Right lobe of liver (tissue), 6 donors: ENCODE data around the gene SLC34A3. TPM values are rescaled to one million over a fixed set of nuclear protein-coding genes. Genes with fewer than 3 reads are reported as not detected.
"Not testable (repeated sequence)": the region's sequence is repeated elsewhere in the genome, so short reads cannot be mapped to it uniquely, and the experiment has no call there.

ENCODE experiments used
- ATAC-seq, 4 donors: fragments of 200-7000 bp; cut with Tn5 transposase; one replicate each; pipeline ENCODE4 v1.9.1; 2020; ENCODE audit warnings: mild to moderate bottlenecking in 4 of 4, moderate library complexity in 4 of 4
- DNase-seq, 3 donors: peaks; one replicate each; pipeline ENCODE4 v3.0.0-alpha.2; 2020
- H3K27ac ChIP-seq, 3 donors: fragments of 200-600 bp; one replicate each; pipeline ENCODE4 v1.8.0; 2022
- H3K27me3 ChIP-seq, 2 donors: fragments of 200-600 bp; one replicate each; pipeline ENCODE4 v1.8.0; 2022
- H3K36me3 ChIP-seq, 4 donors: fragments of 200-600 bp; sonication (generic) in 1 of 4; one replicate each; pipeline versions ENCODE4 v1.5.1 to v1.8.0; 2017 to 2022; ENCODE audit warnings: control low read depth in 1 of 4
- H3K4me1 ChIP-seq, 4 donors: fragments of 200-600 bp; sonication (generic) in 1 of 4; one replicate each; pipeline versions ENCODE4 v1.5.1 to v1.8.0; 2017 to 2022; ENCODE audit warnings: control low read depth in 1 of 4
- H3K4me3 ChIP-seq, 3 donors: fragments of 200-600 bp; one replicate each; pipeline ENCODE4 v1.8.0; 2022
- H3K9me3 ChIP-seq, 4 donors: fragments of 200-600 bp; sonication (generic) in 1 of 4; one replicate each; pipeline versions ENCODE4 v1.5.1 to v1.8.0; 2017 to 2022; ENCODE audit warnings: control low read depth in 1 of 4
- POLR2A ChIP-seq: fragments of 450-650 bp; IDR thresholded peaks from one replicate; pipeline ENCODE4 v1.6.1; 2017; ENCODE audit warnings: antibody characterized with exemption, mild to moderate bottlenecking
- WGBS: methylation state at CpG from one replicate; pipeline ENCODE4 v1.1.6; 2018; ENCODE audit warnings: low coverage, low lambda C conversion rate; ENCODE audit not compliant: insufficient coverage; ENCODE audit errors: missing lambda C conversion rate; 5-methylcytosine and 5-hydroxymethylcytosine counted together
- intact Hi-C, 2 donors: fragments of 100-400 bp; cut with DNase I; formaldehyde crosslinking; loops; one replicate each; pipeline versions ENCODE4 v1.11.2 to v1.14.1; 2022
- total RNA-seq, 6 experiments: library from RNA; depleted of rRNA in 2 of 6; stranded (reverse); fragments of >200 nt in 2 of 6; fragmentation: NEBNext Ultra II Directional in 3 of 6; extraction: Animal tissue kit (Norgen Biotek cat#: 25700) in 3 of 6; gene quantifications; one replicate each; pipeline versions ENCODE4 v1.1.0 to v1.2.4, GENCODE V29; 2016 to 2023
- TF ChIP-seq, protein P1 (sequence below), 4 donors: fragments of 200-600 bp in 3 of 4; fragments of 450-650 bp in 1 of 4; IDR thresholded peaks; one replicate each; pipeline versions ENCODE4 v1.5.1 to v1.8.0; 2016 to 2022; ENCODE audit warnings: antibody characterized with exemption in 4 of 4, mild to moderate bottlenecking in 2 of 4
- donor health status: DM: no; HTN: yes; CAD: no.
- donor health status: DM: no; HTN: no; CAD: no.
- donor health status: DM: no; HTN: no; CAD: no.
- donor health status: DM: no; HTN: yes; CAD: no.
- donor health status: DM: no; HTN: yes; CAD: no.

Gene SLC34A3
- total RNA-seq, 6 experiments from 2014 or later = not detected

- H3K4me1 ChIP-seq, H3K27me3 ChIP-seq, ATAC-seq, intact Hi-C loops, H3K9me3 ChIP-seq, H3K27ac ChIP-seq, H3K4me3 ChIP-seq: not testable (repeated sequence)
- peak in 2 of 3 donors; percentile 31 to 38 for DNase-seq
- TF ChIP-seq, protein P1, sequence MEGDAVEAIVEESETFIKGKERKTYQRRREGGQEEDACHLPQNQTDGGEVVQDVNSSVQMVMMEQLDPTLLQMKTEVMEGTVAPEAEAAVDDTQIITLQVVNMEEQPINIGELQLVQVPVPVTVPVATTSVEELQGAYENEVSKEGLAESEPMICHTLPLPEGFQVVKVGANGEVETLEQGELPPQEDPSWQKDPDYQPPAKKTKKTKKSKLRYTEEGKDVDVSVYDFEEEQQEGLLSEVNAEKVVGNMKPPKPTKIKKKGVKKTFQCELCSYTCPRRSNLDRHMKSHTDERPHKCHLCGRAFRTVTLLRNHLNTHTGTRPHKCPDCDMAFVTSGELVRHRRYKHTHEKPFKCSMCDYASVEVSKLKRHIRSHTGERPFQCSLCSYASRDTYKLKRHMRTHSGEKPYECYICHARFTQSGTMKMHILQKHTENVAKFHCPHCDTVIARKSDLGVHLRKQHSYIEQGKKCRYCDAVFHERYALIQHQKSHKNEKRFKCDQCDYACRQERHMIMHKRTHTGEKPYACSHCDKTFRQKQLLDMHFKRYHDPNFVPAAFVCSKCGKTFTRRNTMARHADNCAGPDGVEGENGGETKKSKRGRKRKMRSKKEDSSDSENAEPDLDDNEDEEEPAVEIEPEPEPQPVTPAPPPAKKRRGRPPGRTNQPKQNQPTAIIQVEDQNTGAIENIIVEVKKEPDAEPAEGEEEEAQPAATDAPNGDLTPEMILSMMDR (IDR thresholded peaks at IDR 0.05) = peak; percentile 33 to 49 (median 44)
- WGBS = 41% methylated on average over 15 of the region's 15 CpGs
- H3K36me3 ChIP-seq = peaks cover 0 to 27% (median 2%) of the 10 kb centered on the region in 4 donors
These were observed 31.6 kb downstream of the SLC34A3 start for GRCh38 chr9:137262173-137262908.

- TF ChIP-seq, protein P1 (IDR thresholded peaks at IDR 0.05) = no peak
- no peak for TF ChIP-seq POLR2A
- intact Hi-C loops = no loop called here
- H3K9me3 ChIP-seq = no peaks in the 10 kb centered on the region
- H3K4me1 ChIP-seq = peaks cover 0 to 3% (median 0%) of the 10 kb centered on the region in 4 donors
- no CpG with 5 or more reads among the region's 24 CpGs for WGBS
- ATAC-seq (peak in 1 of 4 donors; percentile 12), DNase-seq (peak in 1 of 3 donors; percentile 49)
- no peak overlapping the region for H3K27ac ChIP-seq
- no peak overlapping the region for H3K4me3 ChIP-seq
- peaks cover 0 to 25% (median 2%) of the 10 kb centered on the region in 4 donors for H3K36me3 ChIP-seq
- H3K27me3 ChIP-seq = no peaks in the 10 kb centered on the region
These were observed 32.2 kb downstream of the SLC34A3 start for GRCh38 chr9:137262909-137263285.

- ATAC-seq (peak in 3 of 4 donors; percentile 4 to 29 (median 15)), DNase-seq (peak in 1 of 3 donors; percentile 48)
- Histone ChIP-seq H3K4me3 (no peak overlapping the region), H3K36me3 (peaks cover 0 to 21% (median 2%) of the 10 kb centered on the region in 4 donors), H3K27ac (no peak overlapping the region), H3K9me3 (no peaks in the 10 kb centered on the region), H3K4me1 (peaks cover 0 to 9% (median under 1%) of the 10 kb centered on the region in 4 donors), H3K27me3 (no peaks in the 10 kb centered on the region)
- TF ChIP-seq POLR2A = no peak
- TF ChIP-seq, protein P1 (IDR thresholded peaks at IDR 0.05) = no peak
- intact Hi-C loops = no loop called here
- WGBS = 30% methylated on average over 8 of the region's 10 CpGs
These were observed 32.8 kb downstream of the SLC34A3 start for GRCh38 chr9:137263506-137263905.

DNA sequence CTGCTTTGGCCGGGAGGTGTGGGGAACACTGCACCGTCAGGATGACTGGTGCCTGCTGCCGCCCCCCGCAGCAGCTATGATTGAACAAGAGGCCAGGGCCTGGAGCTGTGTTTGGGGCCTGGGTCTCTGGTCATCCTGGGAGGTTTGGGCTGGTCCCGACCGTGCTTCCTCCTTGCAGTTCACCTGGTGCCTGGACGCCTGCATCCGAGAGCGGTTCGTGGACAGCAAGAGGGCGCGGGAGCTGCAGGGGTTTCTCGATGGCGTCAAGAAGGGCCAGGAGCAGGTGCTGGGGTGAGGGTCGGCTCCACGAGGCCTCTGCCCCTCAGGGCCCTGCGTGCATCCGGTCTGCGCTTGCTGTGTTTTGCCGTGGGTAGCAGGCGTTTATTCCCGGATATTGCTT, 33.4 kb downstream of the SLC34A3 start:
- intact Hi-C loops = no loop called here
- ATAC-seq = no peak
- peak in 1 of 3 donors; percentile 51 for DNase-seq
- Histone ChIP-seq H3K4me1 (peaks cover 0 to 15% (median 4%) of the 10 kb centered on the region in 4 donors), H3K4me3 (no peak overlapping the region), H3K9me3 (no peaks in the 10 kb centered on the region), H3K27ac (no peak overlapping the region), H3K36me3 (peaks cover 0 to 16% (median 2%) of the 10 kb centered on the region in 4 donors), H3K27me3 (no peaks in the 10 kb centered on the region)
- TF ChIP-seq, protein P1 (IDR thresholded peaks at IDR 0.05) = no peak
- WGBS = no CpG with 5 or more reads among the region's 22 CpGs
